ENCODE data around the gene MNT.
A peak's percentile ranks its signal among the peaks of the same experiment; 100 is the strongest.

Gene MNT

DNA sequence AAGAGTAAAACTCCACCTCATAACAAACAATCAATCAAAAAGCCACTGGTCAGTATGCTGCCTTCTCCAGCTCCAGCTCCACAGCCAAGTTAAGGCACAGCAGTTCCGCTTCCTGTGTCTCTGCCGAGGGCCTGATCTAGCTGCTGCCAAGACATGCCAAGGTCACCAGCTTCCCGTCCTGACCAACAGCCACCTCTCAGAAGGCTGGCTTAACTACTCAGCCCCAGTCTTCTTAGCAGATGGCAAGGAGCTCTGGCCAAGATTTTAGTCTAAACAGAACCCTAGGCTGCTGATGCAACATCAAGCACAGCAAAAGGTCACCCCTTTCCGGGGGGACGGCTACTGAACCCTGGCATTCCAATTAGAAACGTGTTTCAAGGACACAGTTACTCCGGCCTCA lies 17.7 kb upstream of the MNT start:
- FAIRE-seq: no peak
- DNase-seq (ENCODE audit: insufficient read length, low spot score): no peak

DNA sequence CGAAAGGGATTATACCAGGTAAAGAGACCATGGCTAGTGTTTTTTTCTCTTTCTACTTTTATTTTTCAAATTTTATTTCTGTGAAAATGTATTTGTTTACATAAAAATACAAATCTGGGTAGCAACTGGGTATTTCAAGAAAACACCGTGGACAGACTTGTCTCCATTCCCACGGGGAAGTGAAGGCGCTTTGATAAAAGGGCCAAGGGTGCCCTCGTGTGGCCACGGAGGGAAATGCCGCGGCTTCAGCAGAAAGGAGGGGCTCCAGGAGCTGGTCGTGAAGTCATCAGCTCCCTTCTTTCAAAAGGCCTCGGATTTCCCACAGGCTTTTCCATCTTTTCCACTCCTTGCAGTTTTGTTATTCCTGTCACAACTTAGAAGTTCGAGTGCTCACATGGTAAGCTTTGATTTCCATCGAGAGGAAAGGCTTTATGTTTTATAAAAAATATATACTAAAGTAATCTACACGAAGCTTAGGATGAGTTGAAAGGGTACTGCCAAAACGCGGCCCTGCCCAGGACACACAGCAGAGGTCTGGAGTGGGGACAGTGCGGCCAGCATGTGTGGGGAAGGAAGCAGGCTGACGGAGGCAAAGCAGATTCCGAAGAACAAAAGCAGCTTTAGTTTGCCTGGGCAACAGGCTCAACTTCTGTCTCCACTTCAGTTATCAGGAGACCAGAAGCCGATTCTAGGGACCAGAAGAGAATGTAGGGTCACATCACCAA lies 15.3 kb upstream of the MNT start:
- FAIRE-seq: no peak
- DNase-seq (ENCODE audit: insufficient read length, low spot score): peak; percentile 89

DNA sequence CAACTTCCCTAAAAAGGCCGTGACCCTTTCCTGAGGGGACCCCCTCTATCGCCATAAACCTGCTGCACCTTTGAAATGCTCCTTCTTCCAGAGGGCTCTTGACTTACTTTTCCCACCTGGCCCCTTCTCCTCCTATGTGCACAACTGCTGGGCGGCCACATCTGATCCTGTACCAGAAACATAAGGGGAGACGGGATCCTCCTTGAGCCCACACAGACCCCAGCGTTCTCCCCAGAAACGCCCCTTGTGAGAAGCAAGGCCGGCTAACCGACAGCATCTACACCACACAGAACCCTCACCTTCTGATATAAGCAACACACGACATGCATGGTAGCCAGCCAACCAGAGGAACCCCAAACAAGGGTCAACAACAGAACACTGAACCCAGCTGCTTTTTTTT lies 14.2 kb upstream of the MNT start:
- FAIRE-seq: no peak
- no peak for DNase-seq (ENCODE audit: insufficient read length, low spot score)

DNA sequence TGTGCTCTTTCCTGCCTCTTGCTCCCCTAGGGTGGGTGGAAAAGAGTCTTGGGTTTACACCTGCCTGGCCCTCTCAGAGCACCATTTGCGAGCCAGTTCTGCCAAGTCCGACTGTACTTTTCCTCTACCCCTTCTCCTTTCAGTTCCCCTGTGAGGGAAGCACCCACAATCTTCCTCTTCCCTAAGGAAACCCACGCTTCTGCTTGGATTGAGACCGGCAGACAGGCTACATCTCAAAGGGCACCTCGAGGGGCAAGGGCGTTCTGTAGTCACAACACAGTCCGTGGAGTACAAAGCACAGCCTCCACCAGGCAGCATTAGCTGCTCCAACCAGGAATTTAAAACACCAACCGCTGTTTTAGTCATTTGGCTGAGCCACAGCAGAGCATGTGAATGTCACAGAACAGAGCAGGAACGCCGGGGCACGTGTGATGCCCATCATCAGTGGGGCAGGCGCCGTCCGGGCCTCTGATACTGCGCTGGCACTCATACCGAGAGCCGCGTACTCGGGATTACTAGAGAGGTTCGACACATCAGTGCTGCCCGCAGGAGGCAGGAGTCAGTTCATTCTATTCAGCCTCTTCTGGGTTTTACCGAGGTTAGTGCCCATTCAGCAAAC lies 13.7 kb upstream of the MNT start:
- no peak for FAIRE-seq
- DNase-seq (ENCODE audit: insufficient read length, low spot score): no peak

DNA sequence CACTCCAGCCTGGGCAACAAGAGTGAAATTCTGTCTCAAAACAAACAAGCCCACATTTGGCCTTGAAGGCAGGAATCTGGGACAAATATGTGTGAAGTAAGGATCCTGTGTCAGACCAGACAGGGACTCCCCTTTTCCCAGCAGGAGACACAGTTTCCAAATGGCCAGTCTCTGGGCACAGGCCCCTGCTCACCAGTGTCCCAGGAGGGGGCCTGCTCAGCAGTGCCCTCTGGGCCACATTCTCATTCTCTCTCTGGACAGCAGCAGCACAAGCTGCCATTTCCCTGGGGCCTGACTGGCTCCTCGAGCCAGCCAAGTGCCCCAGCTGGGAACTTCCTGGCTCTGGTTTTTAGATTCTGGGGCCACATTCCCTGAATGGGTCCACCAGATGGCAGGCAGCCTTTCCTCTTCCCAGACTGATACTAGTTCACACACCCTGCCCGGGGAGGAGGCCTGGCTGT lies 11.7 kb upstream of the MNT start:
- DNase-seq (ENCODE audit: insufficient read length, low spot score): no peak
- FAIRE-seq: no peak

DNA sequence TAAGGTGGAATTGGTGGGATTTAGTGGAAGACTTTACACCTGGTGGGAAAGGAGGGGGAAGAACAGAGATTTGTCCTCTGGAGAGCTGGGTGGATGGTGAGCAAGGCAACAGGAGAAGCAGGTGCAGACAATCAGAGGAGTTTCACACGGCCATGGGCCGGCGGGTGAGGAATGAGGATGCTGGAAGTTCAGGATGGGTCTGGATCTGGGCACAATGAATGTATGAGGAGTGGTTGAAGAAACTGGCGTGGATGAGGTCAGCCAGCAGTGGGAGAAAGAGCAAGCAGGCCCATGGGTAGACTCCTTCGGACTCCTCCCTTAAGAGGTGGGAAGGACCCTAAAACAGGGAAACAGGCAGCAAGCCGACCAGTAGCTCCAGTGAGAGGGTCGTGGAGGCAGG lies 10.1 kb upstream of the MNT start:
- DNase-seq (ENCODE audit: insufficient read length, low spot score) (no peak), FAIRE-seq (no peak)

DNA sequence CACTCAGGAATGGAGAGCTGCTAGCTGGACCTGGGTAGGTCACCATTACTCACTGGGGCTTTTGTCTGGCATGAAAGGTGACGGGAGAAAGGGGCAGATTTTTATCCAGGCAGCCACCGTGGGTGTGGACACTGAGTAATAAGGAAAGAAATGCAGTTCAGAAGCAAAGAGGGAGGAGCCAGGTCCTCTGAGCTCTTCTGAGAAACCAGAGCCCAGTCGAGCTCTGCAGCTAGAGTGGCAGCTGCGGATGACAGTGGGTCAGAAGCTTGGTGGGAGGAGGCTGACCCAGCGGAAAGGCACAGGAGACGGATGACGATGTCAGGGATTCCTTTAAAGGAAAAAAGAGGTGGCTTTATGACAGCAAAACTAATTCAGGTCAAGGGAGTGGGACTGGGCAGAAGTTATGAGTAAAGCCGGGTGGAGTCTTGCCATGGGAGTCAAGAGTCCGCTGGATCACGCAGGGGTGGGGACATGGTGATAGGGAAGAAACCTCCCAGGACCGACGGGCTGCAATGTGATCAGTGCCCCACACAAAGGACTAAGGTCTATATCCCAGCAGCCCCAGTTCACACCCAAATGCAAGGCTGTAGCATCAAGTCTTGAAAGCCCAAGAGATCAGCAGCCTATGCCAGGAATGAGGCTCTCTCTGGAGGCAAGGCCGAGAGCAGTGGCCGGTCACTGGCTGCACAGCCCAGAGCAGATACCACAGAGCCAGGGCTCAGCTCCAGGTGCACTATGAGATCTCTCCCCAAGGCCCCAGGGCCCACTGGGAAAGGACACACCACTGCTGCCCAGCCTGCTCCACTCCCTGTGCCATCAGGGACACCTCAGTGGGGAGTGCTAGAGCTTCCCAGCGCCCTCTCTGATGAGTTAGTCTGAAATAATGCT lies 6.3 kb upstream of the MNT start:
- FAIRE-seq: peak; percentile 88
- peak; percentile 81 for DNase-seq (ENCODE audit: insufficient read length, low spot score)

DNA sequence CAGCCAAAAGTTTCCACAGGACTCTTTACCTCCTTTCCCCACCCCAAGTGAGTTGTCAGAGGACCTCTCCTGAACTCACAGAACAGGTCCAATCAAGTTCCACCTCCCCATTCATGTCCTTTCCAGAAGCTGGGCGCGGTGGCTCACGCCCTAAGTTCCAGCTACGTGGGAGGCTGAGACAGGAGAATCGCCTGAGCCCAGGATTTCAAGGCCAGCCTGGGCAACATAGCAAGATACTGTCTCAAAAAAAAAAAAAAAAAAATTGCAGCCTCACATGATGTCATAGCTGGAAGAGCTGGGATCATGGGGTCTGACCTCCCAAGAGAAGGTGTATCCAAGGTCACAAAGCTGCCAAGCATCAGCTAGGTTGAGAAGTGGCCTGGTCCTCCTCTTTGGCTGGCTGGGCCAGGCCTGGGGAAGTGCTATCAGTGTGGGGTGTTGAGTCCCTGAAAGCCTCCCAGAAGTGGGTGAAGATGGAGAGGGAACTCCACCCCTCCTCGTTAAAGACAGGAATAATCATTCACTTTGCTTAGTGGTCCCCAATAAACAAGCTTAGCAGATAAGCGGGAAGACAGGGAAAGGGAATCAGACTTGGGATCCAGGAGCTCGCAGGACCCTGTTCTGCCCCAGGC lies 5.5 kb upstream of the MNT start:
- no peak for FAIRE-seq
- DNase-seq (ENCODE audit: insufficient read length, low spot score): no peak

DNA sequence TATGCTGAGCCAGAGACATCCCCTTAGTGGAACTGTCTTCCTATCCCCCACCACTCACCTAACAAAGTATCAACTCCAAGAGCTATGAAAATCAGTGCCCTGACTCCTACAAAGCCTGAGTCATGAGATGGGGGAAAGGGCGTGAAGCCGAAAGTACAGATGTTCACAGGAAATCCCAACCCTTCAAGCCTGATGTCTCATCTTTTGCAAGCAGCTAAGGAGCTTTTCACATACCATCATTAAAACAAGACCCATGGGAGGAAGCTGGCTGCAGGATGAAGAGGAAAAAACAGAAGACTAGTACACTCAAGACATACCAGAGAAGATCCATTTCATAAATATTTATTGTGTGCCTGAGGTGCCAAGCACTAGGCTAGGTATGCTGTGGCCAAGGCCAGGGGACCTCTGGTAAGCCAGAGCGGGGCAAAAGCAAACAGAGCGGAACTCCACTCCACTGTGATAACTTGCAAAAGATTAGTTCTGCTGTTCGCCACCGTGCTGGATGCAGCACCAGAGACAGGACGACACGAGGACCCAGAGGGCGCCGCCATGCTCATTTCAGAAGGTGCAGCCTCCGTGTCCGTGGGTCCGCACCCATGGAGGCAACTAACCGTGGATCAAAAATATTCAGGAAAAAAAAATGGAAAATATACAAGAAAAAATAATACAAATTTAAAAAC lies 4.5 kb upstream of the MNT start:
- DNase-seq (ENCODE audit: insufficient read length, low spot score) (no peak), FAIRE-seq (peak; percentile 90)

DNA sequence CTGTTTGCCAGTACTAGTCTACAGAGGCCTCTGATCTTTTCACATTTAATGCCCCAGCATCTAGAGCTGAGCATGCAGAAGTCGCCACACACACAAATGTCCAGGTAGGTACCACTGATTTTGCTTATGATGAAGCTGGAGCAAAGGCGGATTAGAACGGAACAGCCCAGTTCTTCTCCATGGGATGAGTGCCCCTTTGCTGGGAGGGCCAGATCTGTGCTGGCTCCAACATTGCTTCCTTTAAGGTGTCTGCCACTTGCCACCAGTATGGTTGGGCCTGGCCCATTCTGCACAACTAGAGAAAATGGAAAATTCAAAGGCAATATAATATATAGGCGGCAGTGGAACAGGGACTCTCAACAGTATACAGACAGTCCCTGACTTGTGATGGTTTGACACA lies 2.2 kb upstream of the MNT start:
- FAIRE-seq (no peak), DNase-seq (ENCODE audit: insufficient read length, low spot score) (no peak)

DNA sequence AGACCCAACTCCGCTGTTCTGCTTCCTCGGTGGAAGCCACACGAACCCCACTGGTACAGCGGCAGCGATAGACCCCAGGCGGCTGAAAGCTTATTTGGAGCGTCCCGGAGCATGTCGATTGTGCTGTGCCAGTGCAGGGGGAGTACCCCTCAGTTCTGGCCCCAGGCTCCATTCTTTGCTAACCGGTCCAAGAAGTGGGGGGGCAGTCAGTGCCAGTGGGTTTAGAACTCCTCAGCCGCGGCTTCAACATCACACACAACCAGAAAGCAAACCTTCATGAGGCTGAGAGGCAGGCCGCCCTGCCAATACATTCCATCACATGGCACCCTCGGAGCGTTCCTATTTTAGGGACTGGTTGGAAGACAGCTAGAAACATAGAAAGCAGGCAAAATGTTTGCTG lies 1.7 kb upstream of the MNT start:
- FAIRE-seq (no peak), DNase-seq (ENCODE audit: insufficient read length, low spot score) (no peak)

DNA sequence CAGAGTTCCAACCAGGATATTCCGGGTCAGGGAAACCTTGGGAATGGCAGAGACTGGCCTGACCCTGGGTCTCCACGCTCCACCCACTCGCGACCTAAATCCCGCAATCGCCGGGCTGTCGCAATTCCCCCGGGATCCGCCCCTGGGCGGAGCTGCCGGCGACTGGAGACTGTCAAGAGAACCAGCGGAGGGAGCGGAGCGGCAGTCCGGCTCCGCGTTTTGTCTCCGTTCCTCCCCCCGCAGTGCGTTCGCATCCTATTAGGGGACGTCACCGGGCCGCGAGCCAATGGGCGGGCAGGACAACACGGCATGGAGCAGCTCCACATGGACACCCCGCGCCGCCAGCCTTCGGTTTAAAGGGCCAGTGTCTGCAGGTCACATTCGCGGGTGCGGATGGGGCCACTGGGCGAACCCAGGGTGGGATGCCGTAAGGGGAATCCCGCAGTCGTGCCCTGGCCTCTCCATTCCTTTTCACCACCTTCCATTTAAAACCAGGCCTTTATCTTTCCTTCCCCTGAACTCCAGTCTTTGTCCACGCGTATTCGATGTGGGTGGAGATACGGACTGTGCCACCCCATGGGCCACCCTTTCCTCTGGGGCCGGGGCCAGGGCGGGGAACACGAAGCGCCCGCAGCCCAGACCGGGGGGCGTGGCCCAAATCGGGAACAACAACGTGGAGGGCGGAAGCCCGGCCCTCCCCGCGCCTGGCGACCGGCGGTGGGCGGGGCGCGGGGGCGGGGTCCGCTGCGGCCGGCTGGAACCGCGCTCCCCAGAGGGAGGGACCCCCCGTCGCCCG lies 764 bp upstream of the MNT start:
- DNase-seq (ENCODE audit: insufficient read length, low spot score) (peak; percentile 95), FAIRE-seq (peak; percentile 99)

DNA sequence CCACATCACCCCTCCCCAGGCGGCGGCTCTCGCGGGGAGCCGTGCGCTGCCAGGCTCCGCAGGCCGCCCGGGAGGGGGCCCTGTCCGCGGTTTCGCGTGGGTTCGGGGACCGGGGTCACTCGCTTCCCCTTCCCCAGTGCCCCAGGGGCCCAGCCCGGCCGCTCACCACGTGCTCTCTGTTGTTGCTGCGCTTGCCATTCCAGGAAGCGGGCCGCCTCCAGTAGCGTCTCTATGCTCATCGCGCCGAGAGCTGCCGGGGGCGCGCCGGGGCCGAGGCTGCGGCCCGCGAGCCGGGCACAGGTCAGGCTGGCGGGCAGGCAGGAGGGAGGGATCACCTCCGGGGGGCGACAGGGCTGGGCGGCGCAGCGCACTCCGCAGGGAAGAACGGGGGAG lies 390 bp downstream of the MNT start:
- DNase-seq (ENCODE audit: insufficient read length, low spot score): no peak
- no peak for FAIRE-seq

DNA sequence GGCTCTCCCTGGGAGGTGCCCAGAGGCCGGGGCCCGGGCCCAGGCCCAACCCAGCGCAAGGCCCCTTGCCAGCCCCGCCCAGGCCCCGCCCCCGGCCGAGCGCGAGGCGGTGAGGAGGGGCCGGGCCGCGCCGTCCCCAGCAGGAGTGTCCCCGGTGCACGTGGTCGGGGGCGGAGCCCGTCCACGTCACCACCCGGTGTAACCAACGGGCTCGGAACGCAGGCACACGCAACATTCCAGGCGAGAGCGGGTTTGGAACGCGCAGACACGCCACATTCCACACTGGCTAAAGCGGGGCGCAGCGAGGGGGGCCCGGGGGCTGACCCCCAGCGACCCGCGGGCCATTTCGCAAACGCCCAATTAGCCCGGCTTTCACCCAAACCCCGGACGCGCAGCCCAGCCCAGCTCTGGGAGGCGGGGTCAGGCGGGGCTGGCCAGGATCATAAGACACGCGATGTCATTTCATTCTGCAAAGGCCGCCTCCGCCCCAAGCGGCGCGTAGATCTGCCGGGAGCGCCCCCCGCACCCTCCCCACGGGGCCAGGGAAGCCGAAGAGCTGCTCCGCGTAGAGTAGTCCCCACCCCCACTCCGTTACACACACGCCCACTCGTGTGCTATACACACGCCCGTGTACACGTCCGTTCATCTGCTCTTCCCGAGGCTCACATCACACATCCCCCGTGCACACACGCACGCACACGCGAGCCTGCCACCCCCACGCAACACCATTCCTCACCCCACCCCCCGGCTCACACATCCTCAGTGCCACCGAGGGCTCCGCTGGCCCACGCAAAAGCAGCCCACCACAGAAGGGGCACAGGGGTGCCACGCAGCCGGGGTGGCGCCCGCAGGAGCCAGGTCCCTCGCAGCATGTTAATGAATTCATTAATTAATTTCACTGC lies 1.0 kb downstream of the MNT start:
- peak; percentile 95 for DNase-seq (ENCODE audit: insufficient read length, low spot score)
- FAIRE-seq: peak; percentile 99

DNA sequence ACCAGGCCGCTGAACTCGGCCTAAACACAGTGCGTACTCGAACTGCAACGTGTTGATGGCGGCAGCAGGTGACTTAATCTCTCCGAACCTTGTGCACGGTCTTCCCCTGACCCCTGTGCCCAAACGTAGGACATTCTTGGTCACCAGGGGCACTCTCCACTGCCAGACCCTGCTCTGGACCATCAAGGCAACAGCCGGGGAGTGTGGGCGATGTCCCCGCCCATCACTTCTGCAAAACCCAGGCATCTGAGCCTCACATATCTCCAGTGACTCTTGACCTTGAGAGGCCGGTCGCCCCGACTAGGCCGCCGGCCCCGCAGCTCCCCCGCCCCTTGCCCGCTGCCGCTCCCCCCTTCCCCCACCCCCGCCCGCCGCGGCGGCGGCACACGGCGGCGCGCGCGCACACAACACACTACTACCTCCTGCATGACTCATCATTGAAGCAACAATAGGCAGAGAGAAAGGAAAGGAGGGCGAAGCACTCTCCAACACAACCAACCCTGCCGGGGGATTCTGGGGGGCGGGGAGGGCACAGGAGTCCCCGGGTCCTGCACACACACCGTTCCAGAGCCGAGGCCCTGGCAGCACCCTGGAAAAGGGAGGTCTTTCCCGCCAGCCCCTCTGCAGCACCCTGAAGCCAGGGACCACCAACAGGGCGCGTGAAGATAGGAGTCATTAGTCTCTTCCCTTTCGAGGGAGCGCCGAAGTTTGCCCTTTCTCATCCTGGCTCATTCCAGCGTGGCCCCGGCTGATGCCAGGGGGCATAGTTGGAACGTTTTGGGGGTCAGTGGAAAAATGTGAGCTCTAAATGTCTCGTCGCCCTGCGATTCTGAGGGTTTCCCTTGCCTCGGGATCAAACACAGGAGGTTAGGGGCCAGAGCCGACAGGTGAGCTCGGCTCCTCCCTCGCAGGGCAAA lies 1.9 kb downstream of the MNT start:
- FAIRE-seq: peak; percentile 96
- DNase-seq (ENCODE audit: insufficient read length, low spot score): peak; percentile 70

DNA sequence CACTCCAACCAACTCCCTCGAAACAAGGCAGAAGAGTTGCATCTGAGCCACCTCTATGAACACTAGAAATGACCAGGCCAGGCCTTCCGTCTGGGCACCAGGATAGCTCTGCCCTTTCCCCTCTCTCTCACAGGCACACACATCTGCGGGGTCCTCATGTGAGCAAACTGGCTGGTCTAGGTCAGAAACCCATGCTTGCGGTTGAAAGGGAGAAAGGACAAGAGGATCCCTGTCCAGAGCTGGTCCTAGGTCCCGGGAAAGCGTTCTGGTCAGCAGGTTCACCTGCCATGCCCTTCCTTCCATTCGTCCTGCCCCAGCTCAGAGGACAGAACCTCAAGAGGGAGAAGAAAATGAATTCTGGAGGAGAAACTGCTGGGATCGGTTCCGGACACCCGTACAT lies 2.7 kb downstream of the MNT start:
- FAIRE-seq (no peak), DNase-seq (ENCODE audit: insufficient read length, low spot score) (no peak)

DNA sequence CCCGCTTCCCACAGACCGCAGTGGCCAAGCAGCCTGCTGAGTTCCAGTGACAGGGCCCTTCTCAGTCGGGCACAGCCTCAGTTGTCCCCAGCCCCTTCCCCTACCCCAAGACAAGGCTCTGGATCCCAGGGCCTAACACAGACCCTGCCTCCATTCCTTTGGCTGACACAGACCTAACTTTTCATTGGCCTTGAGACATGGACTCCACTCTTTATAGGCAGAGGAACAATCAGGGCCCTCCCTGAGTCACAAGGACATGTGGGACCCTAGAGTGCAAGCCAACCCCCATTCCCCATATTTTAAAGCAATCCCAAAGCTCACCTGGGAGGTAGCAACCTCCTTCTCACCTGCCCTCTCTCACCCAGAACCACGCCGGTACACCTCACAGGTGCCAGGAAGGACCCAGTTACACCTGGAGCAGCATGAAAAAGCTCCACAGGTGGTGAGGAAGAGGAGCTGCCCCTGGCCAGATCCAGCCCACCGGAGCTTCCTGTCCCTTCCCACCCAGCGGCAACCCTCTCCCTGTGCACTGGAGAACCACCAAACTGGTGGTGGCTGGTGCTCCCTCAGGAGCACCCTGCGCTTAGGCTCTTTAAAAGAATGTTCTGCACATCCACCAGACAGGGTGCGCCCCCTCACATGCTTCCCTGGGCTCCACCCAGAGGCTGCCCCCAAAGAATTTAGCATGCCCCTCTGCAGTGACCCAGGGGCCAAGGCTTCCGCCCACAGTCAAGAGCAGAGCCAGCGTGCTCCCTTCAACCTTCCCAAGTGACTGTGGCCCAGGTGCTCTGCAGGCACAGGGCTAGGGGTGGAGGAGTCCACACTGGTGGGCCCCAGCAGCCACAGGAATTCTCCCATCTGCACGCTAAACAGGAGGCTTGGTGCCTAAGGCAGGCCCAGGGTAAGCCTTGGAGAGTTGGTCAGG lies 3.4 kb downstream of the MNT start:
- DNase-seq (ENCODE audit: insufficient read length, low spot score): no peak
- peak; percentile 38 for FAIRE-seq
